Neural cell (in vitro differentiated cells): Measurements from ENCODE around the gene ACTMAP.

Experiments used
- CTCF ChIP-seq: fragments of 450-650 bp; IDR thresholded peaks from 2 replicates; pipeline ENCODE4 v1.5.1; 2014; ENCODE audit warnings: antibody characterized with exemption, mild to moderate bottlenecking, moderate library complexity; ENCODE audit not compliant: poor library complexity, severe bottlenecking
- EP300 ChIP-seq: fragments of 450-650 bp; conservative IDR thresholded peaks from 2 replicates; pipeline ENCODE4 v1.6.1; 2014; ENCODE audit warnings: antibody characterized with exemption, mild to moderate bottlenecking, moderate library complexity; ENCODE audit not compliant: poor library complexity, severe bottlenecking
- EZH2 ChIP-seq: fragments of 200-600, 300-800 bp; shearing (Covaris generic), sonication (generic); IDR thresholded peaks from 2 replicates; pipeline ENCODE4 v1.6.1; 2014; ENCODE audit warnings: antibody characterized with exemption, low read length, borderline replicate concordance, mild to moderate bottlenecking; ENCODE audit not compliant: insufficient read depth, poor library complexity, severe bottlenecking
- MXI1 ChIP-seq: fragments of 450-650 bp; conservative IDR thresholded peaks from 2 replicates; pipeline ENCODE4 v1.6.1; 2014; ENCODE audit warnings: antibody characterized with exemption, mild to moderate bottlenecking; ENCODE audit not compliant: poor library complexity, severe bottlenecking
- POLR2AphosphoS5 ChIP-seq: IDR thresholded peaks from 2 replicates; pipeline ENCODE4 v1.6.1; 2012
- RAD21 ChIP-seq: fragments of 450-650 bp; conservative IDR thresholded peaks from 2 replicates; pipeline ENCODE4 v1.6.1; 2014; ENCODE audit warnings: antibody characterized with exemption, mild to moderate bottlenecking, moderate library complexity
- REST ChIP-seq: IDR thresholded peaks from 2 replicates; pipeline ENCODE4 v1.6.1; 2012; ENCODE audit warnings: borderline replicate concordance
- SMC3 ChIP-seq: fragments of 450-650 bp; conservative IDR thresholded peaks from 2 replicates; pipeline ENCODE4 v1.6.1; 2014; ENCODE audit warnings: antibody characterized with exemption, mild to moderate bottlenecking, moderate library complexity; ENCODE audit not compliant: poor library complexity

- TF ChIP-seq RAD21 (no peak), MXI1 (no peak), CTCF (no peak), REST (no peak), POLR2AphosphoS5 (no peak), EZH2 (no peak), SMC3 (no peak), EP300 (no peak)
Measured at GRCh38 chr19:40739030-40739839, 11.0 kb downstream of the ACTMAP start.
